ENCODE data around the gene MIA3.

DNA sequence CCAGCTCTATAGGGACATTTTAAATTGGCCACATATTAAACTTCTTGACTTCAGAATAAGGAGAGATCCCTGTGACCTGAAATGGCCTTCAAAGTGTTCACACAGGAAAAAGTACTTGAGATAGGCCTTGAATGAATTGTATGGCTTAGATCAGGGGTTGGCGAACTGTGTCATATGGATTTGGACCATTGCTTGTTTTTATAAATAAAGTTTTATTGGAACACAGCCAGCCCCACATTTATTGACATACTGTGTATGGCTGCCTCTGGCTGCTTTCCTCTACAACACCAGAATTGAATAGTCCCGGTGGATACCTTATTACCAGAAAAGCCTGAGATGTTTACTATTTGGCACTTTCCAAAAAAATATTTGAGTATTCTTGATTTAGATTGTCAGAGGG is 98.5 kb downstream of the MIA3 start:
- TF ChIP-seq NRF1 (IDR thresholded peaks at IDR 0.05; ENCODE audit: low read depth, low read length) (no peak), FOXM1 (IDR thresholded peaks at IDR 0.05; ENCODE audit: low read depth) (no peak), RAD21 (IDR thresholded peaks at IDR 0.05; ENCODE audit: low read length) (no peak), FOXJ3 (CRISPR knock-in tag; IDR thresholded peaks at IDR 0.05) (no peak), JUND (IDR thresholded peaks at IDR 0.05) (no peak), RCOR1 (IDR thresholded peaks at IDR 0.05; ENCODE audit: low read length) (no peak), YY1 (IDR thresholded peaks at IDR 0.05; ENCODE audit: low read depth) (no peak), EP300 (IDR thresholded peaks at IDR 0.05; ENCODE audit: borderline replicate concordance in 1 of 2, low read depth in 1 of 2, low read length in 1 of 2) (no peak), POLR2AphosphoS5 (IDR thresholded peaks at IDR 0.05; ENCODE audit: low read depth, low read length) (no peak), RFX5 (IDR thresholded peaks at IDR 0.05; ENCODE audit: low read length) (no peak)
- TF ChIP-seq, protein P1, sequence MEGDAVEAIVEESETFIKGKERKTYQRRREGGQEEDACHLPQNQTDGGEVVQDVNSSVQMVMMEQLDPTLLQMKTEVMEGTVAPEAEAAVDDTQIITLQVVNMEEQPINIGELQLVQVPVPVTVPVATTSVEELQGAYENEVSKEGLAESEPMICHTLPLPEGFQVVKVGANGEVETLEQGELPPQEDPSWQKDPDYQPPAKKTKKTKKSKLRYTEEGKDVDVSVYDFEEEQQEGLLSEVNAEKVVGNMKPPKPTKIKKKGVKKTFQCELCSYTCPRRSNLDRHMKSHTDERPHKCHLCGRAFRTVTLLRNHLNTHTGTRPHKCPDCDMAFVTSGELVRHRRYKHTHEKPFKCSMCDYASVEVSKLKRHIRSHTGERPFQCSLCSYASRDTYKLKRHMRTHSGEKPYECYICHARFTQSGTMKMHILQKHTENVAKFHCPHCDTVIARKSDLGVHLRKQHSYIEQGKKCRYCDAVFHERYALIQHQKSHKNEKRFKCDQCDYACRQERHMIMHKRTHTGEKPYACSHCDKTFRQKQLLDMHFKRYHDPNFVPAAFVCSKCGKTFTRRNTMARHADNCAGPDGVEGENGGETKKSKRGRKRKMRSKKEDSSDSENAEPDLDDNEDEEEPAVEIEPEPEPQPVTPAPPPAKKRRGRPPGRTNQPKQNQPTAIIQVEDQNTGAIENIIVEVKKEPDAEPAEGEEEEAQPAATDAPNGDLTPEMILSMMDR (IDR thresholded peaks at IDR 0.05): no peak
- TF ChIP-seq, protein P2, sequence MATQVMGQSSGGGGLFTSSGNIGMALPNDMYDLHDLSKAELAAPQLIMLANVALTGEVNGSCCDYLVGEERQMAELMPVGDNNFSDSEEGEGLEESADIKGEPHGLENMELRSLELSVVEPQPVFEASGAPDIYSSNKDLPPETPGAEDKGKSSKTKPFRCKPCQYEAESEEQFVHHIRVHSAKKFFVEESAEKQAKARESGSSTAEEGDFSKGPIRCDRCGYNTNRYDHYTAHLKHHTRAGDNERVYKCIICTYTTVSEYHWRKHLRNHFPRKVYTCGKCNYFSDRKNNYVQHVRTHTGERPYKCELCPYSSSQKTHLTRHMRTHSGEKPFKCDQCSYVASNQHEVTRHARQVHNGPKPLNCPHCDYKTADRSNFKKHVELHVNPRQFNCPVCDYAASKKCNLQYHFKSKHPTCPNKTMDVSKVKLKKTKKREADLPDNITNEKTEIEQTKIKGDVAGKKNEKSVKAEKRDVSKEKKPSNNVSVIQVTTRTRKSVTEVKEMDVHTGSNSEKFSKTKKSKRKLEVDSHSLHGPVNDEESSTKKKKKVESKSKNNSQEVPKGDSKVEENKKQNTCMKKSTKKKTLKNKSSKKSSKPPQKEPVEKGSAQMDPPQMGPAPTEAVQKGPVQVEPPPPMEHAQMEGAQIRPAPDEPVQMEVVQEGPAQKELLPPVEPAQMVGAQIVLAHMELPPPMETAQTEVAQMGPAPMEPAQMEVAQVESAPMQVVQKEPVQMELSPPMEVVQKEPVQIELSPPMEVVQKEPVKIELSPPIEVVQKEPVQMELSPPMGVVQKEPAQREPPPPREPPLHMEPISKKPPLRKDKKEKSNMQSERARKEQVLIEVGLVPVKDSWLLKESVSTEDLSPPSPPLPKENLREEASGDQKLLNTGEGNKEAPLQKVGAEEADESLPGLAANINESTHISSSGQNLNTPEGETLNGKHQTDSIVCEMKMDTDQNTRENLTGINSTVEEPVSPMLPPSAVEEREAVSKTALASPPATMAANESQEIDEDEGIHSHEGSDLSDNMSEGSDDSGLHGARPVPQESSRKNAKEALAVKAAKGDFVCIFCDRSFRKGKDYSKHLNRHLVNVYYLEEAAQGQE (IDR thresholded peaks at IDR 0.05; ENCODE audit: low read depth, low read length): no peak
- TF ChIP-seq, protein P3, sequence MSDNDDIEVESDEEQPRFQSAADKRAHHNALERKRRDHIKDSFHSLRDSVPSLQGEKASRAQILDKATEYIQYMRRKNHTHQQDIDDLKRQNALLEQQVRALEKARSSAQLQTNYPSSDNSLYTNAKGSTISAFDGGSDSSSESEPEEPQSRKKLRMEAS (IDR thresholded peaks at IDR 0.05; ENCODE audit: low read depth): no peak
- TF ChIP-seq, protein P4, sequence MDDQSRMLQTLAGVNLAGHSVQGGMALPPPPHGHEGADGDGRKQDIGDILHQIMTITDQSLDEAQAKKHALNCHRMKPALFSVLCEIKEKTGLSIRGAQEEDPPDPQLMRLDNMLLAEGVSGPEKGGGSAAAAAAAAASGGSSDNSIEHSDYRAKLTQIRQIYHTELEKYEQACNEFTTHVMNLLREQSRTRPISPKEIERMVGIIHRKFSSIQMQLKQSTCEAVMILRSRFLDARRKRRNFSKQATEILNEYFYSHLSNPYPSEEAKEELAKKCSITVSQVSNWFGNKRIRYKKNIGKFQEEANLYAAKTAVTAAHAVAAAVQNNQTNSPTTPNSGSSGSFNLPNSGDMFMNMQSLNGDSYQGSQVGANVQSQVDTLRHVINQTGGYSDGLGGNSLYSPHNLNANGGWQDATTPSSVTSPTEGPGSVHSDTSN (IDR thresholded peaks at IDR 0.05): no peak
